CD14-positive monocyte (primary cell): Measurements from ENCODE around the gene ZNF410. TPM values are rescaled to one million over a fixed set of nuclear protein-coding genes. Genes with fewer than 3 reads are reported as not detected.

Experiments
- DNase-seq, 3 donors: peaks; one replicate each; pipeline ENCODE4 v3.0.0-alpha.2; 2011 to 2022
- H2AFZ ChIP-seq: 2 replicates; pipeline ENCODE4 v1.6.0; 2012; ENCODE audit warnings: mild to moderate bottlenecking, low read depth, low read length, inconsistent platforms; ENCODE audit not compliant: insufficient read depth, poor library complexity, severe bottlenecking
- H3K27ac ChIP-seq, 2 donors: 1 replicate in 1 of 2; 2 replicates in 1 of 2; pipeline ENCODE4 v1.5.1; 2012 to 2013; ENCODE audit warnings: low read length in 2 of 2, control low read depth in 1 of 2, inconsistent platforms in 1 of 2, low read depth in 1 of 2, mild to moderate bottlenecking in 1 of 2
- H3K27me3 ChIP-seq, 2 donors: one replicate each; pipeline versions ENCODE4 v1.6.0 to v1.6.1; 2011 to 2013; ENCODE audit warnings: low read length in 2 of 2; ENCODE audit not compliant: control insufficient read depth in 2 of 2, insufficient read depth in 2 of 2
- H3K36me3 ChIP-seq, 2 donors: replicated peaks in 1 of 2; 1 replicate in 1 of 2; 2 replicates in 1 of 2; pipeline versions ENCODE4 v1.5.1 to v1.6.1; 2012 to 2013; ENCODE audit warnings: low read length in 2 of 2, control low read depth in 1 of 2, inconsistent platforms in 1 of 2, mild to moderate bottlenecking in 1 of 2; ENCODE audit not compliant: insufficient read depth in 2 of 2, control insufficient read depth in 1 of 2
- H3K4me1 ChIP-seq, 2 donors: 1 replicate in 1 of 2; 2 replicates in 1 of 2; pipeline versions ENCODE4 v1.5.1 to v1.6.1; 2012 to 2013; ENCODE audit warnings: low read length in 2 of 2, control low read depth in 1 of 2, inconsistent platforms in 1 of 2, mild to moderate bottlenecking in 1 of 2, moderate library complexity in 1 of 2; ENCODE audit not compliant: insufficient read depth in 2 of 2, control insufficient read depth in 1 of 2
- H3K4me2 ChIP-seq: replicated peaks from 2 replicates; pipeline ENCODE3; 2012; ENCODE audit warnings: low read length, moderate library complexity, mild to moderate bottlenecking; ENCODE audit not compliant: poor library complexity, severe bottlenecking; ENCODE audit errors: extremely low read depth
- H3K4me3 ChIP-seq, 3 experiments: fragments of 200-600 bp in 1 of 3; sonication (generic) in 1 of 3; replicated peaks in 1 of 3; 1 replicate in 2 of 3; 2 replicates in 1 of 3; pipeline ENCODE4 v1.5.1; 2011 to 2013; ENCODE audit warnings: low read length in 3 of 3, mild to moderate bottlenecking in 3 of 3, control low read depth in 2 of 3, low read depth in 2 of 3, inconsistent platforms in 1 of 3, moderate library complexity in 1 of 3
- H3K79me2 ChIP-seq: 2 replicates; pipeline ENCODE4 v1.6.0; 2012; ENCODE audit warnings: mild to moderate bottlenecking, control low read depth, inconsistent platforms, low read length, moderate library complexity; ENCODE audit not compliant: insufficient read depth
- H3K9ac ChIP-seq: 2 replicates; pipeline ENCODE4 v1.6.0; 2017; ENCODE audit warnings: low read length, mild to moderate bottlenecking; ENCODE audit not compliant: insufficient read depth, poor library complexity, severe bottlenecking
- H3K9me3 ChIP-seq, 2 donors: replicated peaks in 1 of 2; 1 replicate in 1 of 2; 2 replicates in 1 of 2; pipeline versions ENCODE4 v1.5.1 to v1.6.1; 2012 to 2013; ENCODE audit warnings: low read length in 2 of 2, control low read depth in 1 of 2; ENCODE audit not compliant: control insufficient read depth in 1 of 2, insufficient read depth in 1 of 2
- H4K20me1 ChIP-seq: 2 replicates; pipeline ENCODE4 v1.6.0; 2012; ENCODE audit warnings: mild to moderate bottlenecking, low read length, control low read depth, moderate library complexity; ENCODE audit not compliant: insufficient read depth
- H3K27ac Mint-ChIP-seq, 7 donors: one replicate each; pipeline ENCODE4 v1.8.0; 2020; ENCODE audit warnings: mild to moderate bottlenecking in 7 of 7, mixed read lengths in 7 of 7, moderate library complexity in 6 of 7, inconsistent platforms in 2 of 7
- H3K27me3 Mint-ChIP-seq, 3 donors: one replicate each; pipeline ENCODE4 v1.8.0; 2021 to 2022; ENCODE audit warnings: low read depth in 3 of 3, mild to moderate bottlenecking in 3 of 3, mixed read lengths in 3 of 3, moderate library complexity in 3 of 3, inconsistent platforms in 1 of 3
- H3K36me3 Mint-ChIP-seq, 2 donors: one replicate each; pipeline ENCODE4 v1.8.0; 2020; ENCODE audit warnings: mixed read lengths in 2 of 2, inconsistent platforms in 1 of 2, mild to moderate bottlenecking in 1 of 2
- H3K4me1 Mint-ChIP-seq: one replicate; pipeline ENCODE4 v1.8.0; 2020; ENCODE audit warnings: mild to moderate bottlenecking, mixed read lengths
- H3K4me3 Mint-ChIP-seq, 2 donors: one replicate each; pipeline ENCODE4 v1.8.0; 2020; ENCODE audit warnings: mild to moderate bottlenecking in 2 of 2, mixed read lengths in 2 of 2, moderate library complexity in 1 of 2
- H3K9me3 Mint-ChIP-seq, 7 donors: one replicate each; pipeline ENCODE4 v1.8.0; 2020 to 2022; ENCODE audit warnings: mixed read lengths in 7 of 7, mild to moderate bottlenecking in 6 of 7, moderate library complexity in 6 of 7, inconsistent platforms in 2 of 7
- WGBS: methylation state at CpG from one replicate; pipeline ENCODE4 v1.1.5; 2013; ENCODE audit warnings: missing lambda C conversion rate; ENCODE audit not compliant: insufficient coverage; 5-methylcytosine and 5-hydroxymethylcytosine counted together
- intact Hi-C, 2 donors: fragments of 100-400 bp; cut with micrococcal nuclease; formaldehyde crosslinking; loops; one replicate each; pipeline versions ENCODE4 v1.15.0 to v1.15.1; 2023
- polyA plus RNA-seq, 3 donors: library from polyadenylated mRNA; depleted of rRNA in 1 of 3; unstranded in 2 of 3; stranded (reverse) in 1 of 3; fragments of 300-500 nt in 2 of 3; fragments of >200 nt in 1 of 3; fragmentation: Illumina TruSeq in 2 of 3; gene quantifications; 1 replicate in 2 of 3; 2 replicates in 1 of 3; pipeline ENCODE4 v1.2.3, GENCODE V29; 2012 to 2021
- TF ChIP-seq, protein P1 (sequence below): fragments of 200-600 bp; IDR thresholded peaks from one replicate; pipeline ENCODE4 v1.8.0; 2022; ENCODE audit warnings: antibody characterized with exemption, mild to moderate bottlenecking

Gene ZNF410
- polyA plus RNA-seq, 3 donors, result 20.4 to 53.3 (median 42.5) TPM

DNA sequence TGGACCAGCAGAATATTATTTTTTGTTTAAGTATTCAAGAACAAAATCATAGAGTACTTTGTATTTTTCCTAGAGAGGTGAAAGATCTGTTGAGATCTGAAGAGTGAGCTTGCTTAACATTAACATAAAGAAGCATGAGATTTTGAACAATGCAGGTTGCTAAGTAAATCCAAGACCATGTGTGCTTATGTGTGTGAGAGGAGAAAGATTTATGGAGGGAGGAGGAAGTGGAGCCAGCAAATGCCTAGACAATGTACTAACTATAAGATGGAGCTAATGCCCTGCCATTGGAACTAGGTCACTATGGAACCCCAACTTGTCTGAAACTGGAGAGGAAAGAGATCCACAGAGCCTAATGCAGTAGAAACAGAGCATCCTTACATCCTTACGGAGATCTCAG is 49.9 kb downstream of the ZNF410 start:
- Histone ChIP-seq H3K79me2 (no peaks in the 10 kb centered on the region), H3K36me3 (peaks cover 44 to 68% of the 10 kb centered on the region in 2 donors), H3K27me3 (no peaks in the 10 kb centered on the region), H3K4me1 (peaks cover 0 to under 1% of the 10 kb centered on the region in 2 donors), H3K9ac (no peak overlapping the region), H2AFZ (no peak overlapping the region), H3K27ac (peak overlapping the region in 1 of 2 donors; percentile 6), H3K4me3 (no peak overlapping the region), H3K9me3 (no peaks in the 10 kb centered on the region), H3K4me2 (no peak overlapping the region), H4K20me1 (no peaks in the 10 kb centered on the region)
- intact Hi-C loops, result no loop called here
- no peak for DNase-seq
- TF ChIP-seq, protein P1, sequence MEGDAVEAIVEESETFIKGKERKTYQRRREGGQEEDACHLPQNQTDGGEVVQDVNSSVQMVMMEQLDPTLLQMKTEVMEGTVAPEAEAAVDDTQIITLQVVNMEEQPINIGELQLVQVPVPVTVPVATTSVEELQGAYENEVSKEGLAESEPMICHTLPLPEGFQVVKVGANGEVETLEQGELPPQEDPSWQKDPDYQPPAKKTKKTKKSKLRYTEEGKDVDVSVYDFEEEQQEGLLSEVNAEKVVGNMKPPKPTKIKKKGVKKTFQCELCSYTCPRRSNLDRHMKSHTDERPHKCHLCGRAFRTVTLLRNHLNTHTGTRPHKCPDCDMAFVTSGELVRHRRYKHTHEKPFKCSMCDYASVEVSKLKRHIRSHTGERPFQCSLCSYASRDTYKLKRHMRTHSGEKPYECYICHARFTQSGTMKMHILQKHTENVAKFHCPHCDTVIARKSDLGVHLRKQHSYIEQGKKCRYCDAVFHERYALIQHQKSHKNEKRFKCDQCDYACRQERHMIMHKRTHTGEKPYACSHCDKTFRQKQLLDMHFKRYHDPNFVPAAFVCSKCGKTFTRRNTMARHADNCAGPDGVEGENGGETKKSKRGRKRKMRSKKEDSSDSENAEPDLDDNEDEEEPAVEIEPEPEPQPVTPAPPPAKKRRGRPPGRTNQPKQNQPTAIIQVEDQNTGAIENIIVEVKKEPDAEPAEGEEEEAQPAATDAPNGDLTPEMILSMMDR, result no peak
- WGBS, result 86% methylated on average over 1 of the region's 1 CpG
- H3K27me3 Mint-ChIP-seq, result peaks cover 0 to 2% (median 0%) of the 10 kb centered on the region in 3 donors
- H3K36me3 Mint-ChIP-seq, result peaks cover 48 to 67% of the 10 kb centered on the region in 2 donors
- no peak overlapping the region for H3K27ac Mint-ChIP-seq
- peaks cover 0 to 2% (median 0%) of the 10 kb centered on the region in 7 donors for H3K9me3 Mint-ChIP-seq
- H3K4me3 Mint-ChIP-seq, result no peak overlapping the region
- H3K4me1 Mint-ChIP-seq, result peaks cover under 1% of the 10 kb centered on the region

DNA sequence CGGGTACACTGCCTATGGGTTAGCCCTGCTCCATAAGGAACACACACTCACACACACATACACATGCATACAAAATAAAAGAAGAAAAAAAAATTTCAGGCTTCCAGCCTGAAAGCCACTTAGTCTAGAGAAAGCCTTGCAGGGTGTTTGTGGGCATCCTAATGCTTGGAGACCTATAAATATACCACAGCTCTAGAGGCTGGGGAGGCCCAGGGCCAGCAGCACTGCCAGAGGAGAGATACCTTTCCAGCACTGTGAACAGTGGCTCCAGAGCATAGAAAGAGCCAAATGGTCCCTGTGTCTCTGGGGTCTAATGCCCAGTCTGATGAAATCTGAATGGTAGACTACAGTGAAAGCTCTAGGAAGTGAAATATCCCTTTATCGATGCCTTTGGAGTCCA is 50.4 kb downstream of the ZNF410 start:
- no peak overlapping the region for H3K27ac Mint-ChIP-seq
- no peaks in the 10 kb centered on the region for H3K9me3 ChIP-seq
- H3K9ac ChIP-seq, result no peak overlapping the region
- H3K4me3 Mint-ChIP-seq, result no peak overlapping the region
- H2AFZ ChIP-seq, result no peak overlapping the region
- TF ChIP-seq, protein P1, result no peak
- H3K27ac ChIP-seq, result no peak overlapping the region
- H3K79me2 ChIP-seq, result no peaks in the 10 kb centered on the region
- H3K4me2 ChIP-seq, result no peak overlapping the region
- no peaks in the 10 kb centered on the region for H4K20me1 ChIP-seq
- H3K36me3 ChIP-seq, result peaks cover 39 to 63% of the 10 kb centered on the region in 2 donors
- H3K9me3 Mint-ChIP-seq, result peaks cover 0 to 2% (median 0%) of the 10 kb centered on the region in 7 donors
- H3K27me3 Mint-ChIP-seq, result peaks cover 0 to 2% (median 0%) of the 10 kb centered on the region in 3 donors
- peaks cover 44 to 63% of the 10 kb centered on the region in 2 donors for H3K36me3 Mint-ChIP-seq
- H3K4me1 ChIP-seq, result peaks cover 3 to 6% of the 10 kb centered on the region in 2 donors
- no CpG with 5 or more reads among the region's 2 CpGs for WGBS
- DNase-seq, result no peak
- no peaks in the 10 kb centered on the region for H3K27me3 ChIP-seq
- H3K4me1 Mint-ChIP-seq, result peaks cover 4% of the 10 kb centered on the region
- intact Hi-C loops, result no loop called here
- H3K4me3 ChIP-seq, result no peak overlapping the region
